Neural cell (in vitro differentiated cells): ENCODE results near the gene KIN. TPM values are rescaled to one million over a fixed set of nuclear protein-coding genes. Genes with fewer than 3 reads are reported as not detected.

Source experiments
- H2AFZ ChIP-seq: fragments of 200-600, 300-800 bp; sonication (generic), shearing (Covaris generic); 2 replicates; pipeline ENCODE4 v1.6.0; 2014; ENCODE audit warnings: low read depth, mild to moderate bottlenecking, antibody characterized with exemption, low read length, moderate library complexity
- H3F3A ChIP-seq: fragments of 200-600 bp; shearing (Covaris generic); 2 replicates; pipeline ENCODE4 v1.6.1; 2016; ENCODE audit warnings: mild to moderate bottlenecking, moderate library complexity, mixed read lengths, antibody characterized with exemption, low read length; ENCODE audit not compliant: insufficient read depth, poor library complexity, severe bottlenecking
- H3K27ac ChIP-seq: fragments of 200-600, 300-800 bp; sonication (generic), shearing (Covaris generic); 2 replicates; pipeline ENCODE4 v1.5.1; 2014; ENCODE audit warnings: mild to moderate bottlenecking, low read length, moderate library complexity
- H3K27me3 ChIP-seq: fragments of 300-800, 200-600 bp; sonication (generic), shearing (Covaris generic); 2 replicates; pipeline ENCODE4 v1.6.0; 2014; ENCODE audit warnings: mild to moderate bottlenecking, low read depth, low read length, moderate library complexity; ENCODE audit not compliant: insufficient read depth
- H3K36me3 ChIP-seq: fragments of 300-800, 200-600 bp; sonication (generic), shearing (Covaris generic); 2 replicates; pipeline ENCODE4 v1.5.1; 2014; ENCODE audit warnings: mild to moderate bottlenecking, antibody characterized with exemption, low read length, moderate library complexity; ENCODE audit not compliant: insufficient read depth
- H3K4me2 ChIP-seq: fragments of 300-800, 200-600 bp; sonication (generic), shearing (Covaris generic); 2 replicates; pipeline ENCODE4 v1.6.0; 2014; ENCODE audit warnings: mild to moderate bottlenecking, low read length
- H3K4me3 ChIP-seq: fragments of 300-800, 200-600 bp; sonication (generic), shearing (Covaris generic); 2 replicates; pipeline ENCODE4 v1.5.1; 2014; ENCODE audit warnings: mild to moderate bottlenecking, low read length, moderate library complexity
- H3K79me2 ChIP-seq: fragments of 200-600 bp; shearing (Covaris generic); replicated peaks from 2 replicates; pipeline ENCODE4 v1.6.0; 2014; ENCODE audit warnings: mild to moderate bottlenecking, low read length, moderate library complexity; ENCODE audit not compliant: insufficient read depth
- H3K9ac ChIP-seq: fragments of 300-800, 200-600 bp; sonication (generic), shearing (Covaris generic); 2 replicates; pipeline ENCODE4 v1.6.1; 2016; ENCODE audit warnings: mild to moderate bottlenecking, low read length, mixed read lengths
- H3K9me2 ChIP-seq: fragments of 200-600 bp; shearing (Covaris generic); 2 replicates; pipeline ENCODE4 v1.6.1; 2016; ENCODE audit warnings: mild to moderate bottlenecking, low read length, mixed read lengths; ENCODE audit not compliant: insufficient read depth
- H3K9me3 ChIP-seq: fragments of 200-600, 300-800 bp; sonication (generic), shearing (Covaris generic); 2 replicates; pipeline ENCODE4 v1.6.1; 2016; ENCODE audit warnings: mild to moderate bottlenecking, mixed run types, low read length, moderate library complexity, mixed read lengths
- H4K20me1 ChIP-seq: fragments of 200-600 bp; shearing (Covaris generic); 2 replicates; pipeline ENCODE4 v1.6.1; 2016; ENCODE audit warnings: mild to moderate bottlenecking, mixed run types; ENCODE audit not compliant: insufficient read depth
- EP300 ChIP-seq: fragments of 450-650 bp; conservative IDR thresholded peaks from 2 replicates; pipeline ENCODE4 v1.6.1; 2014; ENCODE audit warnings: antibody characterized with exemption, mild to moderate bottlenecking, moderate library complexity; ENCODE audit not compliant: poor library complexity, severe bottlenecking
- EZH2 ChIP-seq: fragments of 200-600, 300-800 bp; shearing (Covaris generic), sonication (generic); IDR thresholded peaks from 2 replicates; pipeline ENCODE4 v1.6.1; 2014; ENCODE audit warnings: antibody characterized with exemption, low read length, borderline replicate concordance, mild to moderate bottlenecking; ENCODE audit not compliant: insufficient read depth, poor library complexity, severe bottlenecking
- MXI1 ChIP-seq: fragments of 450-650 bp; conservative IDR thresholded peaks from 2 replicates; pipeline ENCODE4 v1.6.1; 2014; ENCODE audit warnings: antibody characterized with exemption, mild to moderate bottlenecking; ENCODE audit not compliant: poor library complexity, severe bottlenecking
- POLR2AphosphoS5 ChIP-seq: IDR thresholded peaks from 2 replicates; pipeline ENCODE4 v1.6.1; 2012
- RAD21 ChIP-seq: fragments of 450-650 bp; conservative IDR thresholded peaks from 2 replicates; pipeline ENCODE4 v1.6.1; 2014; ENCODE audit warnings: antibody characterized with exemption, mild to moderate bottlenecking, moderate library complexity
- SMC3 ChIP-seq: fragments of 450-650 bp; conservative IDR thresholded peaks from 2 replicates; pipeline ENCODE4 v1.6.1; 2014; ENCODE audit warnings: antibody characterized with exemption, mild to moderate bottlenecking, moderate library complexity; ENCODE audit not compliant: poor library complexity
- TAF1 ChIP-seq: IDR thresholded peaks from 2 replicates; pipeline ENCODE4 v1.6.1; 2012; ENCODE audit warnings: low read depth
- polyA plus RNA-seq: library from polyadenylated mRNA; depleted of rRNA; stranded (reverse); fragments of >200 nt; gene quantifications from 2 replicates; pipeline ENCODE4 v1.2.3, GENCODE V29; 2014
- TF ChIP-seq, protein P1 (sequence below): IDR thresholded peaks from 2 replicates; pipeline ENCODE4 v1.6.1; 2012; ENCODE audit warnings: borderline replicate concordance
- TF ChIP-seq, protein P2 (sequence below): fragments of 450-650 bp; IDR thresholded peaks from 2 replicates; pipeline ENCODE4 v1.5.1; 2014; ENCODE audit warnings: antibody characterized with exemption, mild to moderate bottlenecking, moderate library complexity; ENCODE audit not compliant: poor library complexity, severe bottlenecking

KIN gene
- polyA plus RNA-seq, 1 donor from 2014 or later, result 24.4 TPM

DNA sequence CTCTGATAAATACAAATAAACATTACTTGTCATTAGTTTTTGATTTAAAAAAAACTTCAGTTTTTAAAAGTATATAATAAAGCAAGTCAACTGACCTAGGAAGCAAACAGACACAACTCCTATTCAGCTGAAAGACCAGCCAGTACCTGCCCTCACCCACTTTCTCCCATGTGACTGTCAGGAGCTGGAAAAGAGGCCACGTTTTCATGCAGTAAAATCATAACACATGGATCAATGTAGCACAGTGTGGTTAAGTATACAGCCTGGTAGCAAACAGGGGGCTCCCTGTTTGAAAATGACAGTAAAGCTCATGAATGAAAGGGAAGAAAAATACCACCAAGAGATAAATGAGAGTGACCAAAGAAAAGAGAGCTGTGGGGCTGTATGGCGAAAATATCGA is 21.6 kb downstream of the KIN start:
- H3K79me2 ChIP-seq, result no peaks in the 10 kb centered on the region
- H3K9me3 ChIP-seq, result no peaks in the 10 kb centered on the region
- H3K4me3 ChIP-seq, result no peak overlapping the region
- TF ChIP-seq EZH2 (no peak), RAD21 (no peak), TAF1 (no peak), POLR2AphosphoS5 (no peak), MXI1 (no peak), EP300 (no peak), SMC3 (no peak)
- TF ChIP-seq, protein P1, sequence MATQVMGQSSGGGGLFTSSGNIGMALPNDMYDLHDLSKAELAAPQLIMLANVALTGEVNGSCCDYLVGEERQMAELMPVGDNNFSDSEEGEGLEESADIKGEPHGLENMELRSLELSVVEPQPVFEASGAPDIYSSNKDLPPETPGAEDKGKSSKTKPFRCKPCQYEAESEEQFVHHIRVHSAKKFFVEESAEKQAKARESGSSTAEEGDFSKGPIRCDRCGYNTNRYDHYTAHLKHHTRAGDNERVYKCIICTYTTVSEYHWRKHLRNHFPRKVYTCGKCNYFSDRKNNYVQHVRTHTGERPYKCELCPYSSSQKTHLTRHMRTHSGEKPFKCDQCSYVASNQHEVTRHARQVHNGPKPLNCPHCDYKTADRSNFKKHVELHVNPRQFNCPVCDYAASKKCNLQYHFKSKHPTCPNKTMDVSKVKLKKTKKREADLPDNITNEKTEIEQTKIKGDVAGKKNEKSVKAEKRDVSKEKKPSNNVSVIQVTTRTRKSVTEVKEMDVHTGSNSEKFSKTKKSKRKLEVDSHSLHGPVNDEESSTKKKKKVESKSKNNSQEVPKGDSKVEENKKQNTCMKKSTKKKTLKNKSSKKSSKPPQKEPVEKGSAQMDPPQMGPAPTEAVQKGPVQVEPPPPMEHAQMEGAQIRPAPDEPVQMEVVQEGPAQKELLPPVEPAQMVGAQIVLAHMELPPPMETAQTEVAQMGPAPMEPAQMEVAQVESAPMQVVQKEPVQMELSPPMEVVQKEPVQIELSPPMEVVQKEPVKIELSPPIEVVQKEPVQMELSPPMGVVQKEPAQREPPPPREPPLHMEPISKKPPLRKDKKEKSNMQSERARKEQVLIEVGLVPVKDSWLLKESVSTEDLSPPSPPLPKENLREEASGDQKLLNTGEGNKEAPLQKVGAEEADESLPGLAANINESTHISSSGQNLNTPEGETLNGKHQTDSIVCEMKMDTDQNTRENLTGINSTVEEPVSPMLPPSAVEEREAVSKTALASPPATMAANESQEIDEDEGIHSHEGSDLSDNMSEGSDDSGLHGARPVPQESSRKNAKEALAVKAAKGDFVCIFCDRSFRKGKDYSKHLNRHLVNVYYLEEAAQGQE, result no peak
- TF ChIP-seq, protein P2, sequence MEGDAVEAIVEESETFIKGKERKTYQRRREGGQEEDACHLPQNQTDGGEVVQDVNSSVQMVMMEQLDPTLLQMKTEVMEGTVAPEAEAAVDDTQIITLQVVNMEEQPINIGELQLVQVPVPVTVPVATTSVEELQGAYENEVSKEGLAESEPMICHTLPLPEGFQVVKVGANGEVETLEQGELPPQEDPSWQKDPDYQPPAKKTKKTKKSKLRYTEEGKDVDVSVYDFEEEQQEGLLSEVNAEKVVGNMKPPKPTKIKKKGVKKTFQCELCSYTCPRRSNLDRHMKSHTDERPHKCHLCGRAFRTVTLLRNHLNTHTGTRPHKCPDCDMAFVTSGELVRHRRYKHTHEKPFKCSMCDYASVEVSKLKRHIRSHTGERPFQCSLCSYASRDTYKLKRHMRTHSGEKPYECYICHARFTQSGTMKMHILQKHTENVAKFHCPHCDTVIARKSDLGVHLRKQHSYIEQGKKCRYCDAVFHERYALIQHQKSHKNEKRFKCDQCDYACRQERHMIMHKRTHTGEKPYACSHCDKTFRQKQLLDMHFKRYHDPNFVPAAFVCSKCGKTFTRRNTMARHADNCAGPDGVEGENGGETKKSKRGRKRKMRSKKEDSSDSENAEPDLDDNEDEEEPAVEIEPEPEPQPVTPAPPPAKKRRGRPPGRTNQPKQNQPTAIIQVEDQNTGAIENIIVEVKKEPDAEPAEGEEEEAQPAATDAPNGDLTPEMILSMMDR, result no peak
- H3K27me3 ChIP-seq, result no peaks in the 10 kb centered on the region
- no peak overlapping the region for H3K9ac ChIP-seq
- H4K20me1 ChIP-seq, result no peaks in the 10 kb centered on the region
- H3K9me2 ChIP-seq, result no peaks in the 10 kb centered on the region
- H3K4me2 ChIP-seq, result no peak overlapping the region
- no peak overlapping the region for H3K27ac ChIP-seq
- no peaks in the 10 kb centered on the region for H3F3A ChIP-seq
- H2AFZ ChIP-seq, result no peak overlapping the region
- peaks cover 11% of the 10 kb centered on the region for H3K36me3 ChIP-seq

DNA sequence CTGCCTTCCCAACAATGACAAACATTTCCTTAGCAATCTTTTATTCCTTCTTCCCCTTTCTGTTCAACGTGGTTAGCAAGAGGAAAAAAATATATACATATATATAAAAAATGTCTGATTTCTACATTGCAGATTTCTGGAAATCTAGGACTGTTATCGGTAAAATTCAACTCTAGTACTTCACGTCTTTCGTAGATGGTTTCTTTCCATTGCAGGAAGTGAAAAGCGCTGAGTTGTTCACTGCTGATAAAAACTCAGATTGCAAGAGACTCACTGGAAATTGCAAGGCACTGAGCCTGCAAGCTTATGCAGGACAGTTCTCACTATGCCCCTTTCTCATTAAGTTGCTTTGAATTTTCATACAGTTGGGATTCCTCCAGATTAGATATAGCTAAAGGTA is 23.9 kb downstream of the KIN start:
- Histone ChIP-seq H4K20me1 (no peaks in the 10 kb centered on the region), H2AFZ (no peak overlapping the region), H3F3A (no peaks in the 10 kb centered on the region), H3K9ac (no peak overlapping the region), H3K9me3 (no peaks in the 10 kb centered on the region), H3K36me3 (peaks cover 13% of the 10 kb centered on the region), H3K79me2 (no peaks in the 10 kb centered on the region), H3K27ac (no peak overlapping the region), H3K27me3 (no peaks in the 10 kb centered on the region), H3K9me2 (no peaks in the 10 kb centered on the region), H3K4me2 (no peak overlapping the region), H3K4me3 (no peak overlapping the region)
- TF ChIP-seq MXI1 (no peak), EZH2 (no peak), RAD21 (no peak), TAF1 (no peak), EP300 (no peak), SMC3 (no peak), POLR2AphosphoS5 (no peak)
- TF ChIP-seq, protein P1, result no peak
- TF ChIP-seq, protein P2, result no peak
